ENCODE results near the gene PSAT1. TPM values are rescaled to one million over a fixed set of nuclear protein-coding genes. Genes with fewer than 3 reads are reported as not detected.
A peak's percentile ranks its signal among the peaks of the same experiment; 100 is the strongest.

PSAT1 gene
- total and polyA plus RNA-seq, 2 experiments from 2014 or later = 414 to 486 TPM

DNA sequence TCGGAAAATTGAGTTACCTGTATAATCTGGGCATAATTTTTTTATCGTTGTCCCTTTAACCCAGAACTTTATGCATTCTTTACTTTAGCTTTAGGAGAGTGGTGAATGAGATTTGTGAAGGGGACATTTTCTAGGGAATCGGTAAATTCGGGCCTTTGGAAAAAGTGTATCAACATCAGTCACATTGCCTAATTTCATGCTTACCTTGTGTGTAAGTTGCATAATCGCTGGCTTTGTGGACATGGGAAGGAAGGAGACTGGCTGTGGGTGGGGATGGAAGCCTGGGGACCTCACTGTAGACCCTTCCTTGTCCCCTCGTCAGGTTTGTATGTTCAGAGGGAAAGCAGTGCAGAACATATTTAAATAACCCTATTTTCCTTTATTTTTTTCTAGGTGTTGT, 3.3 kb downstream of the PSAT1 start:
- Histone ChIP-seq H3F3A (replicated peaks; ENCODE audit: low read depth) (peaks cover 17% of the 10 kb centered on the region), H2AFZ (no peak overlapping the region), H3K4me1 (ENCODE audit: insufficient read depth) (peaks cover 21% of the 10 kb centered on the region), H3K4me2 (peak overlapping the region; percentile 95), H3K4me3 (peak overlapping the region; percentile 95), H3K27me3 (ENCODE audit: insufficient read depth) (no peaks in the 10 kb centered on the region), H3K27ac (ENCODE audit: low read depth) (peak overlapping the region; percentile 21; the same call in 1 of the 2 replicates), H3K9me2 (ENCODE audit: insufficient read depth) (no peaks in the 10 kb centered on the region), H3K79me2 (replicated peaks; ENCODE audit: insufficient read depth) (peaks cover 83% of the 10 kb centered on the region), H4K20me1 (replicated peaks; ENCODE audit: insufficient read depth) (peaks cover 59% of the 10 kb centered on the region), H3K36me3 (ENCODE audit: insufficient read depth) (peaks cover 55% of the 10 kb centered on the region)
- ATAC-seq (no peak), DNase-seq (ENCODE audit: low spot score) (no peak)
- H3K27me3 Mint-ChIP-seq (ENCODE audit: insufficient read depth, low read depth, poor library complexity) = peaks cover 26% of the 10 kb centered on the region
- H3K36me3 Mint-ChIP-seq (ENCODE audit: low read depth) = peaks cover 83% of the 10 kb centered on the region
- H3K9me3 Mint-ChIP-seq = peaks cover 8% of the 10 kb centered on the region; the same call in 2 of the 3 replicates
- H3K4me1 Mint-ChIP-seq = peaks cover 42% of the 10 kb centered on the region
- peak overlapping the region; percentile 65; the same call in 1 of the 2 replicates for H3K27ac Mint-ChIP-seq
- H3K4me3 Mint-ChIP-seq = peak overlapping the region; percentile 99
- TF ChIP-seq, protein P1, sequence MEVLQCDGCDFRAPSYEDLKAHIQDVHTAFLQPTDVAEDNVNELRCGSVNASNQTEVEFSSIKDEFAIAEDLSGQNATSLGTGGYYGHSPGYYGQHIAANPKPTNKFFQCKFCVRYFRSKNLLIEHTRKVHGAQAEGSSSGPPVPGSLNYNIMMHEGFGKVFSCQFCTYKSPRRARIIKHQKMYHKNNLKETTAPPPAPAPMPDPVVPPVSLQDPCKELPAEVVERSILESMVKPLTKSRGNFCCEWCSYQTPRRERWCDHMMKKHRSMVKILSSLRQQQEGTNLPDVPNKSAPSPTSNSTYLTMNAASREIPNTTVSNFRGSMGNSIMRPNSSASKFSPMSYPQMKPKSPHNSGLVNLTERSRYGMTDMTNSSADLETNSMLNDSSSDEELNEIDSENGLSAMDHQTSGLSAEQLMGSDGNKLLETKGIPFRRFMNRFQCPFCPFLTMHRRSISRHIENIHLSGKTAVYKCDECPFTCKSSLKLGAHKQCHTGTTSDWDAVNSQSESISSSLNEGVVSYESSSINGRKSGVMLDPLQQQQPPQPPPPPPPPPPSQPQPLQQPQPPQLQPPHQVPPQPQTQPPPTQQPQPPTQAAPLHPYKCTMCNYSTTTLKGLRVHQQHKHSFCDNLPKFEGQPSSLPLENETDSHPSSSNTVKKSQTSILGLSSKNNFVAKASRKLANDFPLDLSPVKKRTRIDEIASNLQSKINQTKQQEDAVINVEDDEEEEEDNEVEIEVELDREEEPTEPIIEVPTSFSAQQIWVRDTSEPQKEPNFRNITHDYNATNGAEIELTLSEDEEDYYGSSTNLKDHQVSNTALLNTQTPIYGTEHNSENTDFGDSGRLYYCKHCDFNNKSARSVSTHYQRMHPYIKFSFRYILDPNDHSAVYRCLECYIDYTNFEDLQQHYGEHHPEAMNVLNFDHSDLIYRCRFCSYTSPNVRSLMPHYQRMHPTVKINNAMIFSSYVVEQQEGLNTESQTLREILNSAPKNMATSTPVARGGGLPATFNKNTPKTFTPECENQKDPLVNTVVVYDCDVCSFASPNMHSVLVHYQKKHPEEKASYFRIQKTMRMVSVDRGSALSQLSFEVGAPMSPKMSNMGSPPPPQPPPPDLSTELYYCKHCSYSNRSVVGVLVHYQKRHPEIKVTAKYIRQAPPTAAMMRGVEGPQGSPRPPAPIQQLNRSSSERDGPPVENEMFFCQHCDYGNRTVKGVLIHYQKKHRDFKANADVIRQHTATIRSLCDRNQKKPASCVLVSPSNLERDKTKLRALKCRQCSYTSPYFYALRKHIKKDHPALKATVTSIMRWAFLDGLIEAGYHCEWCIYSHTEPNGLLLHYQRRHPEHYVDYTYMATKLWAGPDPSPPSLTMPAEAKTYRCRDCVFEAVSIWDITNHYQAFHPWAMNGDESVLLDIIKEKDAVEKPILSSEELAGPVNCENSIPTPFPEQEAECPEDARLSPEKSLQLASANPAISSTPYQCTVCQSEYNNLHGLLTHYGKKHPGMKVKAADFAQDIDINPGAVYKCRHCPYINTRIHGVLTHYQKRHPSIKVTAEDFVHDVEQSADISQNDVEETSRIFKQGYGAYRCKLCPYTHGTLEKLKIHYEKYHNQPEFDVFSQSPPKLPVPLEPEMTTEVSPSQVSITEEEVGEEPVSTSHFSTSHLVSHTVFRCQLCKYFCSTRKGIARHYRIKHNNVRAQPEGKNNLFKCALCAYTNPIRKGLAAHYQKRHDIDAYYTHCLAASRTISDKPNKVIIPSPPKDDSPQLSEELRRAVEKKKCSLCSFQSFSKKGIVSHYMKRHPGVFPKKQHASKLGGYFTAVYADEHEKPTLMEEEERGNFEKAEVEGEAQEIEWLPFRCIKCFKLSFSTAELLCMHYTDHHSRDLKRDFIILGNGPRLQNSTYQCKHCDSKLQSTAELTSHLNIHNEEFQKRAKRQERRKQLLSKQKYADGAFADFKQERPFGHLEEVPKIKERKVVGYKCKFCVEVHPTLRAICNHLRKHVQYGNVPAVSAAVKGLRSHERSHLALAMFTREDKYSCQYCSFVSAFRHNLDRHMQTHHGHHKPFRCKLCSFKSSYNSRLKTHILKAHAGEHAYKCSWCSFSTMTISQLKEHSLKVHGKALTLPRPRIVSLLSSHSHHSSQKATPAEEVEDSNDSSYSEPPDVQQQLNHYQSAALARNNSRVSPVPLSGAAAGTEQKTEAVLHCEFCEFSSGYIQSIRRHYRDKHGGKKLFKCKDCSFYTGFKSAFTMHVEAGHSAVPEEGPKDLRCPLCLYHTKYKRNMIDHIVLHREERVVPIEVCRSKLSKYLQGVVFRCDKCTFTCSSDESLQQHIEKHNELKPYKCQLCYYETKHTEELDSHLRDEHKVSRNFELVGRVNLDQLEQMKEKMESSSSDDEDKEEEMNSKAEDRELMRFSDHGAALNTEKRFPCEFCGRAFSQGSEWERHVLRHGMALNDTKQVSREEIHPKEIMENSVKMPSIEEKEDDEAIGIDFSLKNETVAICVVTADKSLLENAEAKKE (CRISPR knock-in tag; IDR thresholded peaks at IDR 0.05) = no peak
- TF ChIP-seq, protein P2, sequence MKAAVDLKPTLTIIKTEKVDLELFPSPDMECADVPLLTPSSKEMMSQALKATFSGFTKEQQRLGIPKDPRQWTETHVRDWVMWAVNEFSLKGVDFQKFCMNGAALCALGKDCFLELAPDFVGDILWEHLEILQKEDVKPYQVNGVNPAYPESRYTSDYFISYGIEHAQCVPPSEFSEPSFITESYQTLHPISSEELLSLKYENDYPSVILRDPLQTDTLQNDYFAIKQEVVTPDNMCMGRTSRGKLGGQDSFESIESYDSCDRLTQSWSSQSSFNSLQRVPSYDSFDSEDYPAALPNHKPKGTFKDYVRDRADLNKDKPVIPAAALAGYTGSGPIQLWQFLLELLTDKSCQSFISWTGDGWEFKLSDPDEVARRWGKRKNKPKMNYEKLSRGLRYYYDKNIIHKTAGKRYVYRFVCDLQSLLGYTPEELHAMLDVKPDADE (IDR thresholded peaks at IDR 0.05) = no peak
- TF ChIP-seq CREB1 (CRISPR knock-in tag; IDR thresholded peaks at IDR 0.05; ENCODE audit: low read depth) = no peak

DNA sequence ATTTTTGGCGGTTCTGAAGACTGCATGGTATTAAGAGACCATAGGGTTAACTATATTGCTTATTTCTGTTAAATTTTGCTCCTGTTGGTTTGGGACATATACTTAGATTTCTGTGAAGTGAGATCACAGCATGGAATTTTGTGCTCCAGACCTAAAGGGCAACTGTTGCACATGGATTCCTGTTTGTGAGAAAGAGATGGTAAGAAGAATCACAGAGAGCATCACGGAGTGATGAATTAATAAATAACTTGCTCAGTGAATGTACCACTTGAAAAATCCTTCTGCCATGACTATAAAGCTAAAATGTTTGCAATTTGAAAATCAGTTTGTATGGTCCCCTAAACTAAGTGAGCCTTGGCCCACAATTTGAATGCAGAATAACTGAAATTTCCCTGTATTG, 4.5 kb downstream of the PSAT1 start:
- peaks cover 68% of the 10 kb centered on the region for H3K36me3 ChIP-seq (ENCODE audit: insufficient read depth)
- TF ChIP-seq CREB1 (CRISPR knock-in tag; IDR thresholded peaks at IDR 0.05; ENCODE audit: low read depth) = no peak
- no peak for TF ChIP-seq ZNF114 (CRISPR knock-in tag; IDR thresholded peaks at IDR 0.05)
- no peak for TF ChIP-seq EZH2 (IDR thresholded peaks at IDR 0.05; ENCODE audit: low read depth, unreplicated experiment)
- no peak for TF ChIP-seq NANOG (IDR thresholded peaks at IDR 0.05; ENCODE audit: borderline replicate concordance)
- no peak for TF ChIP-seq POLR2AphosphoS5 (IDR thresholded peaks at IDR 0.05; ENCODE audit: low read depth)
- TF ChIP-seq JUNB (IDR thresholded peaks at IDR 0.05; ENCODE audit: unreplicated experiment) = no peak
- no peak for TF ChIP-seq EZH2phosphoT487 (IDR thresholded peaks at IDR 0.05; ENCODE audit: unreplicated experiment)

More for the DNA sequence above, 4.5 kb downstream of the PSAT1 start:
- Mint-ChIP-seq H3K36me3 (ENCODE audit: low read depth) (peaks cover 95% of the 10 kb centered on the region), H3K4me3 (peak overlapping the region; percentile 30; the same call in 1 of the 3 replicates), H3K27ac (no peak overlapping the region), H3K9me3 (peaks cover 8% of the 10 kb centered on the region; the same call in 2 of the 3 replicates), H3K4me1 (peaks cover 32% of the 10 kb centered on the region), H3K27me3 (ENCODE audit: insufficient read depth, low read depth, poor library complexity) (peaks cover 25% of the 10 kb centered on the region)
- no peak overlapping the region for H3K4me2 ChIP-seq
- peaks cover 95% of the 10 kb centered on the region for H3K79me2 ChIP-seq (replicated peaks; ENCODE audit: insufficient read depth)
- peaks cover 17% of the 10 kb centered on the region for H3F3A ChIP-seq (replicated peaks; ENCODE audit: low read depth)
- no peak overlapping the region for H3K27ac ChIP-seq (ENCODE audit: low read depth)
- H2AFZ ChIP-seq = no peak overlapping the region
- H3K4me3 ChIP-seq = no peak overlapping the region
- H4K20me1 ChIP-seq (replicated peaks; ENCODE audit: insufficient read depth) = peaks cover 72% of the 10 kb centered on the region
- H3K9me2 ChIP-seq (ENCODE audit: insufficient read depth) = no peaks in the 10 kb centered on the region
- peaks cover 12% of the 10 kb centered on the region for H3K4me1 ChIP-seq (ENCODE audit: insufficient read depth)
- ATAC-seq = no peak
- no peak for DNase-seq (ENCODE audit: low spot score)
- no peaks in the 10 kb centered on the region for H3K27me3 ChIP-seq (ENCODE audit: insufficient read depth)
